ENCODE data around the gene TTC32. TPM values are rescaled to one million over a fixed set of nuclear protein-coding genes. Genes with fewer than 3 reads are reported as not detected.

Gene TTC32
- total RNA-seq, 4 donors from 2014 or later, result 10.8 to 42.6 (median 17.7) TPM

DNA sequence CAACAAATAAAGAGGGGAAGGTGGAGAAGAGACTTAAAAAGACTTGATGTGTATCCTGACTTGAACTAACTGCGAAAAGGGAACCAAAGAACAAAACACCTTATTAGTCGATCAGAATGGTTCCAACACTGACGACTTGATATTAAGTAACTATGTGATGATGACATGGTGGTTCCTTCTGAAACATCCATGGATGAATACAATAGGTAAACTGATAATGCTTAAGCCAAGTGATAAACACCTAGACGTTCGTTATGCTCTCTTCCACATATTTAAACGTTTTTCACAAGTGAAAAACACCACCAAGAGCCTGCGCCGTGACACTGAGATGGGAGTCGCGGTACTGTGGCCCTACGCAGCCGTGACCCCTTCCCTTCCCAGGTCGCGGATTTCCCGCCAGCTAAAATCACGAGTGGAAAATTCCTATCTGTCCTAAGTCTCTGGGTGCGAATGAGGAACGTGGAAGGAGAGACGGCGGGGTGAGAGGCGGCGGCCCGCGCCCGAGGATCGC lies 797 bp downstream of the TTC32 start:
- Histone ChIP-seq H3K4me1 (peaks cover 42% of the 10 kb centered on the region), H3K4me3 (peak overlapping the region; percentile 57), H3K9me3 (no peaks in the 10 kb centered on the region), H3K27ac (peak overlapping the region; percentile 85), H3K36me3 (no peaks in the 10 kb centered on the region), H3K27me3 (no peaks in the 10 kb centered on the region)
- no peak for DNase-seq (ENCODE audit: low spot score in 2 of 2)
- WGBS, result under 1% methylated on average over 26 of the region's 26 CpGs
- TF ChIP-seq, protein P1, sequence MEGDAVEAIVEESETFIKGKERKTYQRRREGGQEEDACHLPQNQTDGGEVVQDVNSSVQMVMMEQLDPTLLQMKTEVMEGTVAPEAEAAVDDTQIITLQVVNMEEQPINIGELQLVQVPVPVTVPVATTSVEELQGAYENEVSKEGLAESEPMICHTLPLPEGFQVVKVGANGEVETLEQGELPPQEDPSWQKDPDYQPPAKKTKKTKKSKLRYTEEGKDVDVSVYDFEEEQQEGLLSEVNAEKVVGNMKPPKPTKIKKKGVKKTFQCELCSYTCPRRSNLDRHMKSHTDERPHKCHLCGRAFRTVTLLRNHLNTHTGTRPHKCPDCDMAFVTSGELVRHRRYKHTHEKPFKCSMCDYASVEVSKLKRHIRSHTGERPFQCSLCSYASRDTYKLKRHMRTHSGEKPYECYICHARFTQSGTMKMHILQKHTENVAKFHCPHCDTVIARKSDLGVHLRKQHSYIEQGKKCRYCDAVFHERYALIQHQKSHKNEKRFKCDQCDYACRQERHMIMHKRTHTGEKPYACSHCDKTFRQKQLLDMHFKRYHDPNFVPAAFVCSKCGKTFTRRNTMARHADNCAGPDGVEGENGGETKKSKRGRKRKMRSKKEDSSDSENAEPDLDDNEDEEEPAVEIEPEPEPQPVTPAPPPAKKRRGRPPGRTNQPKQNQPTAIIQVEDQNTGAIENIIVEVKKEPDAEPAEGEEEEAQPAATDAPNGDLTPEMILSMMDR (IDR thresholded peaks at IDR 0.05), result no peak
- no peak for TF ChIP-seq POLR2A (IDR thresholded peaks at IDR 0.05)
- no peak for TF ChIP-seq POLR2AphosphoS5 (IDR thresholded peaks at IDR 0.05)
- TF ChIP-seq EP300 (IDR thresholded peaks at IDR 0.05), result no peak

DNA sequence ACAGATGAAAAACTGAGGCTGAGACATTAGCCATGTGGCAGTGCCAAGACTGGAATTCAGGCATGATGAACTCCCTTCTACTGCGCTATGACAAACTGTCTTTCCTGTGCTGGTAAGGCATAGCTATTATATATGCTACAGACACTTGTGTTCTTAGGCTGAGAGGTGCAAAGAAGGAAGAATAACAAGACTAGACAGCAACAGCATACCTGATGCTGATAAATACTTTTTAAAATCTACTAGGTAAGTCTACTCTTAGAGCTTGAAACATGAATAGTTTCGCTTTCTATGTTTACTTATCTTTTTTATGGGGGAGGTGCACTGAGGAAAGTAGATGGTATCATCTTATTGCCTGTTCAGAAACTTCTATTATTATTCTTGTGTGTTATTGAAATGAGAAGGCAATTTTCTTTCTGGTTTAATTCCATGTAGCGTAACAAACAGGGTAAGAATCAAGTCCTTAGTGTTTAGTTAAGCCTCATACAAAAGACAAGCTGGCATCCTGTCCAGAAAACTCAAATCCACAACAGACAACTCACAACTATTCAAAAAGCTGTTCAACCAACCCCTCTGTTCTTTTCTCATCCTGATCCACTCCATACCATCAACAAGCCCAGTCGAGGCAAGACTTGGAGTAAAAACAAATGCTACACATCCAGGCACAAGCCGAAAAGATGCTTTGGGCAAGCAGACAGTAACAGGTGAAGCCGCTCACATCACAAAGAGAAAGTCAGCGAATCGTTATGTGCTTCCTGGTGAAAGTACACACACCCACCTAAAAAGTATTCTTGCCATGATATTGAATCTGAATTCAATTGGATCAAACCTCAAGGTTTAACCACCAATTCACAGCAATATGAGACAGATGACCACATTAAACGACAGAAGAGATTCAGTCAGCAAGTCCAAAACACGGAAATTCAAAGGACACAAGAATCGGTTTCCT lies 1.5 kb downstream of the TTC32 start:
- WGBS, result 23% methylated on average over 11 of the region's 11 CpGs

DNA sequence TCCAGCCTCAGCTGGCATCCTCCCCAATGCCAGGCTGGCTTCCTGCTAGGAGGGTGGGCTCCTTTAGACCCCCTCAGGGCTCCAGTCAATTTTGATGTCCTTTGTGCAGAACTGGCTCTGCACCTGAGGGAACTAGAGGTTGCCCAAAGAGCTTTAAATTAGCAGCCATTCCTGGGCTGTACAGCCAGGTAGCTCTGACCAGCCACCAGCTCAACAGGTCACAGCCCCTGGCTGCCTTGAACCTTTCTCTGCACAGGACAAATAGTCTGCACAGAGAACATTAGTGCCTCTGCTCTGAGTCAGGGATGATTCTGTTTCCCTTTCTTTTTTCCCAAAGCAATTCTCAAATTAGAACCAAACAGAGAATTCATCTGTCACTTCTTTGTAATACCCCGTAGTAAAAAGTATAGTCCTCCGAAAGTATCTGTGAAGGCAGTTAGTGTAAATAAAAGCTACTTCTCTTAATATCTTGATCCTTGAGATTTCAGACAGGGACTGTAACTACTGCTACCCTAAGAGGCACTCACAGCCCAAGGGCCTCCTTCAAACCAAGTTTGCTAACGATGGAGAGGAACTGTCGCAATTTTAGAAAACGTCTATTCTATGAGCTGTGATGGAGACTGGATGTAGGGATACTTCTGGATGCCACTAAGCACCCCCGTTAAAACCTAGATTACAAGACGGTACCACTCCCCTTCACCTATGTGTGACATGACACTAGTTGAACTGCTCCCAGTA lies 3.0 kb downstream of the TTC32 start:
- DNase-seq (ENCODE audit: low spot score in 2 of 2), result no peak
- Histone ChIP-seq H3K4me3 (peak overlapping the region; percentile 8), H3K27me3 (no peaks in the 10 kb centered on the region), H3K9me3 (no peaks in the 10 kb centered on the region), H3K4me1 (peaks cover 48% of the 10 kb centered on the region), H3K36me3 (no peaks in the 10 kb centered on the region), H3K27ac (no peak overlapping the region)
- TF ChIP-seq POLR2A (IDR thresholded peaks at IDR 0.05), result no peak
- TF ChIP-seq, protein P1 (IDR thresholded peaks at IDR 0.05), result no peak
- TF ChIP-seq EP300 (IDR thresholded peaks at IDR 0.05), result no peak
- TF ChIP-seq POLR2AphosphoS5 (IDR thresholded peaks at IDR 0.05), result no peak
- 76% methylated on average over 7 of the region's 7 CpGs for WGBS

More for the DNA sequence above, 1.5 kb downstream of the TTC32 start:
- H3K9me3 ChIP-seq, result no peaks in the 10 kb centered on the region
- no peaks in the 10 kb centered on the region for H3K36me3 ChIP-seq
- peak overlapping the region; percentile 57 for H3K4me3 ChIP-seq
- no peak for TF ChIP-seq POLR2AphosphoS5 (IDR thresholded peaks at IDR 0.05)
- TF ChIP-seq EP300 (IDR thresholded peaks at IDR 0.05), result no peak
- DNase-seq (ENCODE audit: low spot score in 2 of 2), result no peak
- H3K4me1 ChIP-seq, result peaks cover 48% of the 10 kb centered on the region
- peak overlapping the region; percentile 85 for H3K27ac ChIP-seq
- H3K27me3 ChIP-seq, result no peaks in the 10 kb centered on the region

DNA sequence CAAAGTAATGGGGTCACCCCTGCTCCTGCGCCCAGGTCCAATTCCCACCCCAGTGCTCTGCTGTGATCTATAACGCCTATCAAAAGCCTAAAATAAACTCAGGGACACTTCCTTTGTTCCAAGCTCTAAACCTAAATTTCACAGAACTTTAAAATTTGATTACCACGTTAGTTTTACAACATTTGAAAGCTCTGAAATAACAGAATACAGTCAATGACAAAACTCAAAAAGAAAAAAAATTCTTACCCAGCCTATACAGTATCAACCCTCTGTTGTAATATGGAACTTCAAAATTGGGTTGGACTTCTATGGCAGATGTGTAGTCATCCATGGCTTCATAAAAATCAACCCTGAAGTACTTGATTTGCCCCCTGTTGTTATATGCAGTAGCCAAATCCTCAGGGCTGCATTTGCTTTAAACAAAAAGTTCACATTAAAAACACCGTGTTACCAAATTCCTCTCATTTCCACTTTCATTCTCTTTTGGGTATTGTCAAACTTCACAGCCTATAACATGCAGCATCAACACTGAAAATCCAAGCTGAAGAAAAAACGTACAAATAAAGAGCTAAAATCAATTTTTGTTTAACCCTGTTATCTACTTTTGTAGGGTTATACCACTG lies 4.0 kb downstream of the TTC32 start:
- H3K4me3 ChIP-seq, result peak overlapping the region; percentile 8
- H3K4me1 ChIP-seq, result peaks cover 48% of the 10 kb centered on the region
- no peaks in the 10 kb centered on the region for H3K36me3 ChIP-seq
- H3K9me3 ChIP-seq, result no peaks in the 10 kb centered on the region
- DNase-seq (ENCODE audit: low spot score in 2 of 2), result no peak
- no peaks in the 10 kb centered on the region for H3K27me3 ChIP-seq
- 56% methylated on average over 5 of the region's 5 CpGs for WGBS
- TF ChIP-seq, protein P1 (IDR thresholded peaks at IDR 0.05), result no peak
- TF ChIP-seq POLR2AphosphoS5 (IDR thresholded peaks at IDR 0.05), result no peak
- TF ChIP-seq EP300 (IDR thresholded peaks at IDR 0.05), result no peak
- TF ChIP-seq POLR2A (IDR thresholded peaks at IDR 0.05), result no peak
- H3K27ac ChIP-seq, result no peak overlapping the region

DNA sequence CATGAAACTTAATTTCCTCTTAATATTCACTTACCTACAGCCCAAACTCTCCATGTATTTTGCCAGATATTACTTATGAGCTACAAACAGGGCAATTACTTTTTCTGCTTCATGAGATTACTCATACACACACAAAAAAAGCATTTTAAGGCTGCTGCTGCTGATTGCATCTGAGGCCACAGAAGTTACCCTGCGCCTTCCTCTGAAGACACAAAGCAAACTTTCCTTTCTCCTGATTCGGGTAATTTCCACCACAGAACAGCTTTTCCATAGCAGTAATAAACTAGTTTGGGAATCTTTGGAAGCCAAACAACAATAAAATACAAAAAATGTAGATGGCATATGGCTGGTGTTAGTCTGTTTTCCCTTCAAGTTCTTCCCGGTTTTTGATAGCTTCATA lies 6.2 kb downstream of the TTC32 start:
- H3K4me3 ChIP-seq, result no peak overlapping the region
- TF ChIP-seq, protein P1 (IDR thresholded peaks at IDR 0.05), result no peak
- TF ChIP-seq POLR2A (IDR thresholded peaks at IDR 0.05) (no peak), POLR2AphosphoS5 (IDR thresholded peaks at IDR 0.05) (no peak), EP300 (IDR thresholded peaks at IDR 0.05) (no peak)
- no peak for DNase-seq (ENCODE audit: low spot score in 2 of 2)
- 63% methylated on average over 3 of the region's 3 CpGs for WGBS
- H3K36me3 ChIP-seq, result no peaks in the 10 kb centered on the region
- H3K4me1 ChIP-seq, result peaks cover 41% of the 10 kb centered on the region
- no peak overlapping the region for H3K27ac ChIP-seq
- H3K27me3 ChIP-seq, result no peaks in the 10 kb centered on the region
- no peaks in the 10 kb centered on the region for H3K9me3 ChIP-seq

Data from suprapubic skin (tissue), 4 donors.